ENCODE measurements around the gene KRT2. TPM values are rescaled to one million over a fixed set of nuclear protein-coding genes. Genes with fewer than 3 reads are reported as not detected.

The KRT2 gene
- total and polyA plus RNA-seq, 9 of the 15 experiments (the other 6 are each of a cell fraction or from before 2014, with no cell fraction given): 0.03 to 0.69 (median 0.07) TPM; not detected in 2

DNA sequence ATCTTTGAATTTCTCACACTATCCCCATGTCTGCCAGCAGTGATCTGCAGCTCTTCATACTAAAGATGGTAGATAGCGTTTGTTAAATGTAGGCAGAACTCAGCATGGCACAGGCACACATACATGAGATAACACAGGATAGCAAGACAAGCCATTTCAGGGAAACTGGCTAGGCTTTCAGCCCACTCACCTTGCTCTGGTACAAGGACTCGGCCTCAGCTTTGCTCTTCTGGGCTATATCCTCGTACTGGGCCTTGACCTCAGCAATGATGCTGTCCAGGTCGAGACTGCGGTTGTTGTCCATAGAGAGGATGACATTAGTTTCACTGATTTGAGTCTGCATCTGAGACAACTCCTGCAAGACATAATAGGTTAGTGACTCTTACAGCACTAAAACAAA is 25.1 kb upstream of the KRT2 start (continued):
- TF ChIP-seq RAD21 (CRISPR knock-in tag; conservative IDR thresholded peaks at IDR 0.05 in 1 of 2, IDR thresholded peaks at IDR 0.05 in 1 of 2): no peak
- TF ChIP-seq KLF16 (IDR thresholded peaks at IDR 0.05): no peak
- TF ChIP-seq ZNF589 (CRISPR knock-in tag; IDR thresholded peaks at IDR 0.05; ENCODE audit: low read depth): no peak
- TF ChIP-seq, protein P1, sequence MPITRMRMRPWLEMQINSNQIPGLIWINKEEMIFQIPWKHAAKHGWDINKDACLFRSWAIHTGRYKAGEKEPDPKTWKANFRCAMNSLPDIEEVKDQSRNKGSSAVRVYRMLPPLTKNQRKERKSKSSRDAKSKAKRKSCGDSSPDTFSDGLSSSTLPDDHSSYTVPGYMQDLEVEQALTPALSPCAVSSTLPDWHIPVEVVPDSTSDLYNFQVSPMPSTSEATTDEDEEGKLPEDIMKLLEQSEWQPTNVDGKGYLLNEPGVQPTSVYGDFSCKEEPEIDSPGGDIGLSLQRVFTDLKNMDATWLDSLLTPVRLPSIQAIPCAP (CRISPR knock-in tag; IDR thresholded peaks at IDR 0.05; ENCODE audit: borderline replicate concordance): no peak

GRCh38 chr12:52676163-52676562 is 24.2 kb upstream of the KRT2 start:
- CTCF ChIA-PET (ENCODE audit: low intra/inter-chr PET ratio): no interaction called here
- intact Hi-C loops (cut with micrococcal nuclease): no loop called here

More at GRCh38 chr12:52676163-52676562, 24.2 kb upstream of the KRT2 start:
- Histone ChIP-seq H3K4me2 (ENCODE audit: insufficient read depth, low read length) (no peak overlapping the region), H3K9me1 (ENCODE audit: control insufficient read depth, insufficient read depth, low read length) (no peaks in the 10 kb centered on the region), H3K27ac (ENCODE audit: extremely low read depth, low read depth, low read length) (no peak overlapping the region), H4K20me1 (replicated peaks; ENCODE audit: control insufficient read depth, insufficient read depth, low read length) (no peaks in the 10 kb centered on the region), H3K9ac (ENCODE audit: insufficient read depth in 1 of 2, low read depth in 2 of 2, low read length in 2 of 2) (no peak overlapping the region), H3K27me3 (ENCODE audit: control insufficient read depth in 2 of 2, insufficient read depth in 2 of 2, low read length in 2 of 2) (peaks cover 13 to 23% of the 10 kb centered on the region in 2 experiments), H2AFZ (ENCODE audit: low read depth, low read length) (no peak overlapping the region), H3K4me3 (no peak overlapping the region), H3K9me3 (replicated peaks; ENCODE audit: control insufficient read depth, insufficient read depth, low read depth, low read length) (no peaks in the 10 kb centered on the region), H3K36me3 (ENCODE audit: control insufficient read depth, insufficient read depth, low read length) (no peaks in the 10 kb centered on the region), H3K4me1 (replicated peaks in 1 of 2; ENCODE audit: control insufficient read depth in 2 of 2, insufficient read depth in 2 of 2, low read length in 2 of 2) (peaks cover 0 to 6% of the 10 kb centered on the region in 2 experiments; a peak in 1 of 5 replicates), H3K79me2 (ENCODE audit: control insufficient read depth, insufficient read depth, low read length) (no peaks in the 10 kb centered on the region)
- TF ChIP-seq MAZ (CRISPR knock-in tag; conservative IDR thresholded peaks at IDR 0.05 in 1 of 2, IDR thresholded peaks at IDR 0.05 in 1 of 2): no peak
- TF ChIP-seq, protein P2, sequence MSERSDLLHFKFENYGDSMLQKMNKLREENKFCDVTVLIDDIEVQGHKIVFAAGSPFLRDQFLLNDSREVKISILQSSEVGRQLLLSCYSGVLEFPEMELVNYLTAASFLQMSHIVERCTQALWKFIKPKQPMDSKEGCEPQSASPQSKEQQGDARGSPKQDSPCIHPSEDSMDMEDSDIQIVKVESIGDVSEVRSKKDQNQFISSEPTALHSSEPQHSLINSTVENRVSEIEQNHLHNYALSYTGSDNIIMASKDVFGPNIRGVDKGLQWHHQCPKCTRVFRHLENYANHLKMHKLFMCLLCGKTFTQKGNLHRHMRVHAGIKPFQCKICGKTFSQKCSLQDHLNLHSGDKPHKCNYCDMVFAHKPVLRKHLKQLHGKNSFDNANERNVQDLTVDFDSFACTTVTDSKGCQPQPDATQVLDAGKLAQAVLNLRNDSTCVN (CRISPR knock-in tag; IDR thresholded peaks at IDR 0.05): no peak
- TF ChIP-seq PTTG1 (tag; IDR thresholded peaks at IDR 0.05; ENCODE audit: low read depth): no peak
- no peak for TF ChIP-seq CTBP1 (IDR thresholded peaks at IDR 0.05; ENCODE audit: borderline replicate concordance)
- TF ChIP-seq, protein P1 (CRISPR knock-in tag; IDR thresholded peaks at IDR 0.05; ENCODE audit: borderline replicate concordance): no peak
- TF ChIP-seq ZNF696 (CRISPR knock-in tag; conservative IDR thresholded peaks at IDR 0.05): no peak
- no TSS peak for BruUV-seq (replicated peaks)
- 39% methylated on average over 5 of the region's 7 CpGs for WGBS (ENCODE audit: insufficient coverage, low coverage, missing lambda C conversion rate)
- DNase-seq (ENCODE audit: extremely low read depth in 1 of 4, low spot score in 3 of 4): no peak
- in situ Hi-C loops (cut with MboI): no loop called here
- POLR2A ChIA-PET: interaction anchor here (0.6 to 1.8 kb wide), 3 partner anchors 10 to 30 kb away, joined by 3 to 4 read pairs (median 3); no protein-coding TSS in a partner anchor
- ATAC-seq: no peak
- FAIRE-seq: no peak

All from K562 (cell line).